ENCODE data around the gene DNAH11. TPM values are rescaled to one million over a fixed set of nuclear protein-coding genes. Genes with fewer than 3 reads are reported as not detected.

The DNAH11 gene
- 0.15 TPM for total RNA-seq (2021; ENCODE audit: unreplicated experiment)
- polyA plus RNA-seq (2012; ENCODE audit: insufficient read length): 0.12 TPM
- percentile 16 among the genes with signal in this experiment for Bru-seq, nascent RNA
- percentile 14 among the genes with signal in this experiment for BruChase-seq, experiment 1, labeled RNA remaining after a 2-hour chase
- percentile 13 among the genes with signal in this experiment for BruChase-seq, experiment 2, labeled RNA remaining after a 6-hour chase
- long read RNA-seq: 0 reads

DNA sequence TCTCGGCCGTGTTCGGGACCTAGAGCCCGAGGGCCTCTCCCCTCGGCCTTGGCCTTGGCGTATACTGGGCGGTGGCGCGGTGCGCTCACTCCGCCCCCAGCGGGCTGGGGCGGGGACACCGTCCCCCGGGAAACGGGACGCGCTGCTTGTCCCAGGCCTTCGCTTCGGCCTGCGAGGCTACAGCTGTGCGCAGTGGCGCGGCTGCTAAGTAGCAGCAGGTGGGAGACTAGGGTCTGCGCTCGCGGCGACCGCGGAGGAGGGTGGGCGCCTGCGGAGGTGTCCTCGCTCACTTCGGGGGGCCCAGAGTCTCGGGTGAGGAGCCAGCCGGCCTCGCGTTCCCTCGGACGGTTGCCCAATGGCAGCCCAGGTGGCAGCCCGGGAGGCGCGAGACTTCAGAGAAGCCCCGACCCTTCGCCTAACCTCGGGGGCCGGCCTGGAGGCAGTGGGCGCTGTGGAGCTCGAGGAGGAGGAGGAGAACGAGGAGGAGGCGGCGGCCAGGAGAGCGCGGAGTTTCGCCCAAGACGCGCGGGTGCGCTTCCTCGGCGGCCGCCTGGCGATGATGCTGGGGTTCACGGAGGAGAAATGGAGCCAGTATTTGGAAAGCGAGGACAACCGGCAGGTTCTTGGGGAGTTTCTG is at the start of gene DNAH11:
TSS of gene DNAH11 (plus strand) at position 149 of the 637 bp plus-strand sequence. CDS start at position 356, 207 bp downstream.
- Histone ChIP-seq H3K36me3 (ENCODE audit: control insufficient read depth, insufficient read depth, low read length) (no peaks in the 10 kb centered on the region), H3K4me1 (ENCODE audit: control insufficient read depth, insufficient read depth, low read length) (peaks cover 9% of the 10 kb centered on the region), H3K27ac (ENCODE audit: low read length) (no peak within 1 kb of the TSS), H3K9me3 (ENCODE audit: control insufficient read depth, insufficient read depth, low read depth, low read length) (no peaks in the 10 kb centered on the region), H3K27me3 (ENCODE audit: control insufficient read depth, insufficient read depth, low read length) (peaks cover 47% of the 10 kb centered on the region), H3K4me3 (ENCODE audit: low read depth in 2 of 2, low read length in 2 of 2) (peak within 1 kb of the TSS; percentile 33 to 56)
- BruUV-seq (replicated peaks): no TSS peak
- peak; percentile 97 for ATAC-seq
- intact Hi-C loops (cut with micrococcal nuclease; ENCODE audit: unreplicated experiment): no loop called here
- in situ Hi-C loops (cut with HindIII; ENCODE audit: low pct_unique_long_range_greater_than_20kb, low sequenced_read_pairs): no loop called here
- 0 out of 2 replicates have a peak, but pooled peaks have one; percentile 35 for TF ChIP-seq SIN3A (IDR thresholded peaks at IDR 0.05; ENCODE audit: borderline replicate concordance, insufficient read depth, low read depth, low read length)
- TF ChIP-seq, protein P1, sequence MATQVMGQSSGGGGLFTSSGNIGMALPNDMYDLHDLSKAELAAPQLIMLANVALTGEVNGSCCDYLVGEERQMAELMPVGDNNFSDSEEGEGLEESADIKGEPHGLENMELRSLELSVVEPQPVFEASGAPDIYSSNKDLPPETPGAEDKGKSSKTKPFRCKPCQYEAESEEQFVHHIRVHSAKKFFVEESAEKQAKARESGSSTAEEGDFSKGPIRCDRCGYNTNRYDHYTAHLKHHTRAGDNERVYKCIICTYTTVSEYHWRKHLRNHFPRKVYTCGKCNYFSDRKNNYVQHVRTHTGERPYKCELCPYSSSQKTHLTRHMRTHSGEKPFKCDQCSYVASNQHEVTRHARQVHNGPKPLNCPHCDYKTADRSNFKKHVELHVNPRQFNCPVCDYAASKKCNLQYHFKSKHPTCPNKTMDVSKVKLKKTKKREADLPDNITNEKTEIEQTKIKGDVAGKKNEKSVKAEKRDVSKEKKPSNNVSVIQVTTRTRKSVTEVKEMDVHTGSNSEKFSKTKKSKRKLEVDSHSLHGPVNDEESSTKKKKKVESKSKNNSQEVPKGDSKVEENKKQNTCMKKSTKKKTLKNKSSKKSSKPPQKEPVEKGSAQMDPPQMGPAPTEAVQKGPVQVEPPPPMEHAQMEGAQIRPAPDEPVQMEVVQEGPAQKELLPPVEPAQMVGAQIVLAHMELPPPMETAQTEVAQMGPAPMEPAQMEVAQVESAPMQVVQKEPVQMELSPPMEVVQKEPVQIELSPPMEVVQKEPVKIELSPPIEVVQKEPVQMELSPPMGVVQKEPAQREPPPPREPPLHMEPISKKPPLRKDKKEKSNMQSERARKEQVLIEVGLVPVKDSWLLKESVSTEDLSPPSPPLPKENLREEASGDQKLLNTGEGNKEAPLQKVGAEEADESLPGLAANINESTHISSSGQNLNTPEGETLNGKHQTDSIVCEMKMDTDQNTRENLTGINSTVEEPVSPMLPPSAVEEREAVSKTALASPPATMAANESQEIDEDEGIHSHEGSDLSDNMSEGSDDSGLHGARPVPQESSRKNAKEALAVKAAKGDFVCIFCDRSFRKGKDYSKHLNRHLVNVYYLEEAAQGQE (IDR thresholded peaks at IDR 0.05; ENCODE audit: insufficient read depth in 1 of 2, low read depth in 2 of 2, low read length in 1 of 2): no peak
- ChIA-PET POLR2A (no interaction called here), CTCF (no interaction called here)
- no peak for DNase-seq (ENCODE audit: low read depth, low spot score)

- POLR2A ChIA-PET: no interaction called here
- CTCF ChIA-PET: no interaction called here
- no peaks in the 10 kb centered on the region for H3K27me3 ChIP-seq (ENCODE audit: control insufficient read depth, insufficient read depth, low read length)
- no peak overlapping the region for H3K4me3 ChIP-seq (ENCODE audit: low read depth in 2 of 2, low read length in 2 of 2)
- TF ChIP-seq TCF7L2 (IDR thresholded peaks at IDR 0.05; ENCODE audit: low read depth, low read length) (no peak), POLR2AphosphoS5 (IDR thresholded peaks at IDR 0.05; ENCODE audit: low read depth, low read length) (no peak), SIN3A (IDR thresholded peaks at IDR 0.05; ENCODE audit: borderline replicate concordance, insufficient read depth, low read depth, low read length) (no peak)
- TF ChIP-seq, protein P1 (IDR thresholded peaks at IDR 0.05; ENCODE audit: insufficient read depth in 1 of 2, low read depth in 2 of 2, low read length in 1 of 2): no peak
- TF ChIP-seq, protein P2, sequence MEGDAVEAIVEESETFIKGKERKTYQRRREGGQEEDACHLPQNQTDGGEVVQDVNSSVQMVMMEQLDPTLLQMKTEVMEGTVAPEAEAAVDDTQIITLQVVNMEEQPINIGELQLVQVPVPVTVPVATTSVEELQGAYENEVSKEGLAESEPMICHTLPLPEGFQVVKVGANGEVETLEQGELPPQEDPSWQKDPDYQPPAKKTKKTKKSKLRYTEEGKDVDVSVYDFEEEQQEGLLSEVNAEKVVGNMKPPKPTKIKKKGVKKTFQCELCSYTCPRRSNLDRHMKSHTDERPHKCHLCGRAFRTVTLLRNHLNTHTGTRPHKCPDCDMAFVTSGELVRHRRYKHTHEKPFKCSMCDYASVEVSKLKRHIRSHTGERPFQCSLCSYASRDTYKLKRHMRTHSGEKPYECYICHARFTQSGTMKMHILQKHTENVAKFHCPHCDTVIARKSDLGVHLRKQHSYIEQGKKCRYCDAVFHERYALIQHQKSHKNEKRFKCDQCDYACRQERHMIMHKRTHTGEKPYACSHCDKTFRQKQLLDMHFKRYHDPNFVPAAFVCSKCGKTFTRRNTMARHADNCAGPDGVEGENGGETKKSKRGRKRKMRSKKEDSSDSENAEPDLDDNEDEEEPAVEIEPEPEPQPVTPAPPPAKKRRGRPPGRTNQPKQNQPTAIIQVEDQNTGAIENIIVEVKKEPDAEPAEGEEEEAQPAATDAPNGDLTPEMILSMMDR (IDR thresholded peaks at IDR 0.05): no peak
- intact Hi-C loops (cut with micrococcal nuclease; ENCODE audit: unreplicated experiment): no loop called here
- H3K36me3 ChIP-seq (ENCODE audit: control insufficient read depth, insufficient read depth, low read length): no peaks in the 10 kb centered on the region
- ATAC-seq (no peak), DNase-seq (ENCODE audit: low read depth, low spot score) (no peak)
- H3K4me1 ChIP-seq (ENCODE audit: control insufficient read depth, insufficient read depth, low read length): no peaks in the 10 kb centered on the region
- in situ Hi-C loops (cut with HindIII; ENCODE audit: low pct_unique_long_range_greater_than_20kb, low sequenced_read_pairs): no loop called here
- H3K9me3 ChIP-seq (ENCODE audit: control insufficient read depth, insufficient read depth, low read depth, low read length): peaks cover 15% of the 10 kb centered on the region; the same call in 1 of the 2 replicates
- H3K27ac ChIP-seq (ENCODE audit: low read length): no peak overlapping the region
- BruUV-seq (replicated peaks): no TSS peak
These were observed 47.1 kb upstream of the DNAH11 start for GRCh38 chr7:21495731-21496130.

All from Panc1 (cell line).